Peyer's patch (tissue), 4 donors: Measurements from ENCODE around the gene OR5T1. TPM values are rescaled to one million over a fixed set of nuclear protein-coding genes. Genes with fewer than 3 reads are reported as not detected.

Experiments used
- DNase-seq, 3 donors: peaks; one replicate each; pipeline ENCODE4 v3.0.0-alpha.2; 2017 to 2019
- H3K27ac ChIP-seq, 4 donors: fragments of 200-600 bp; sonication (generic); one replicate each; pipeline ENCODE4 v1.5.1; 2016 to 2019
- H3K27me3 ChIP-seq, 2 donors: fragments of 200-600 bp; sonication (generic); one replicate each; pipeline ENCODE4 v1.5.1; 2019
- H3K36me3 ChIP-seq, 3 donors: fragments of 200-600 bp; sonication (generic); one replicate each; pipeline ENCODE4 v1.5.1; 2016 to 2019
- H3K4me1 ChIP-seq, 4 donors: fragments of 200-600 bp; sonication (generic); one replicate each; pipeline ENCODE4 v1.5.1; 2016 to 2019
- H3K4me3 ChIP-seq, 4 donors: fragments of 200-600 bp; sonication (generic); 1 replicate in 3 of 4; 2 replicates in 1 of 4; pipeline ENCODE4 v1.5.1; 2016 to 2019; ENCODE audit warnings: mild to moderate bottlenecking in 1 of 4
- H3K9me3 ChIP-seq, 4 donors: fragments of 200-600 bp; sonication (generic); one replicate each; pipeline ENCODE4 v1.5.1; 2016 to 2019; ENCODE audit warnings: mild to moderate bottlenecking in 1 of 4
- CTCF ChIP-seq, 6 experiments: fragments of 450-650 bp in 4 of 6; fragments of 200-600 bp in 2 of 6; sonication (generic) in 1 of 6; IDR thresholded peaks; one replicate each; pipeline ENCODE4 v1.5.1; 2017 to 2019; ENCODE audit warnings: antibody characterized with exemption in 6 of 6, mild to moderate bottlenecking in 3 of 6, moderate library complexity in 1 of 6
- POLR2A ChIP-seq, 2 donors: fragments of 450-650 bp; IDR thresholded peaks; one replicate each; pipeline ENCODE4 v1.5.1; 2017; ENCODE audit warnings: antibody characterized with exemption in 2 of 2, mild to moderate bottlenecking in 2 of 2, moderate library complexity in 2 of 2
- total RNA-seq, 4 donors: library from RNA; depleted of rRNA; stranded (reverse); fragments of >200 nt; gene quantifications; one replicate each; pipeline ENCODE4 v1.1.0, GENCODE V29; 2016

Gene OR5T1
- total RNA-seq, 4 donors from 2014 or later, result not detected

GRCh38 chr11:56296898-56297297 lies 22.9 kb downstream of the OR5T1 start:
- DNase-seq, result no peak
- Histone ChIP-seq H3K36me3 (no peaks in the 10 kb centered on the region), H3K27ac (no peak overlapping the region), H3K9me3 (no peaks in the 10 kb centered on the region), H3K27me3 (no peaks in the 10 kb centered on the region), H3K4me1 (no peaks in the 10 kb centered on the region), H3K4me3 (no peak overlapping the region)
- TF ChIP-seq CTCF (IDR thresholded peaks at IDR 0.05) (no peak), POLR2A (IDR thresholded peaks at IDR 0.05) (no peak)

- no peak overlapping the region for H3K27ac ChIP-seq
- no peaks in the 10 kb centered on the region for H3K4me1 ChIP-seq
- no peak overlapping the region for H3K4me3 ChIP-seq
- H3K9me3 ChIP-seq, result no peaks in the 10 kb centered on the region
- H3K27me3 ChIP-seq, result no peaks in the 10 kb centered on the region
- no peaks in the 10 kb centered on the region for H3K36me3 ChIP-seq
- DNase-seq, result no peak
- TF ChIP-seq CTCF (IDR thresholded peaks at IDR 0.05) (no peak), POLR2A (IDR thresholded peaks at IDR 0.05) (no peak)
These were observed 33.9 kb downstream of the OR5T1 start for GRCh38 chr11:56307836-56308235.

GRCh38 chr11:56314844-56315243 lies 40.9 kb downstream of the OR5T1 start, which contains the start of gene OR8K3:
Gene OR8K3, plus strand, starts transcription at chr11:56315144. Its CDS starts 3,163 bp downstream, at chr11:56318307.
- H3K9me3 ChIP-seq, result no peaks in the 10 kb centered on the region
- no peaks in the 10 kb centered on the region for H3K27me3 ChIP-seq
- no peak for DNase-seq
- no peaks in the 10 kb centered on the region for H3K36me3 ChIP-seq
- no peak within 1 kb of the TSS for H3K27ac ChIP-seq
- H3K4me3 ChIP-seq, result no peak within 1 kb of the TSS
- H3K4me1 ChIP-seq, result no peaks in the 10 kb centered on the region
- TF ChIP-seq CTCF (IDR thresholded peaks at IDR 0.05) (no peak), POLR2A (IDR thresholded peaks at IDR 0.05) (no peak)

Other genes with a start within 250 kb of the OR5T1 start
- gene OR5AS1, start 246.5 kb upstream of the OR5T1 start, total RNA-seq, result not detected
- gene OR8I2, start 180.8 kb upstream of the OR5T1 start, total RNA-seq, result not detected
- gene OR8H2, start 170.5 kb upstream of the OR5T1 start, total RNA-seq, result not detected
- gene OR8H3, start 151.8 kb upstream of the OR5T1 start, total RNA-seq, result not detected
- not detected for gene OR8J3, start 134.0 kb upstream of the OR5T1 start, total RNA-seq
- not detected for gene OR8K5, start 113.8 kb upstream of the OR5T1 start, total RNA-seq
- not detected for gene OR5J2, start 97.5 kb upstream of the OR5T1 start, total RNA-seq
- gene OR5T2, start 39.9 kb upstream of the OR5T1 start, total RNA-seq, result not detected
- gene OR5T3, start 21.9 kb upstream of the OR5T1 start, total RNA-seq, result not detected
- not detected for gene OR8H1, start 18.1 kb downstream of the OR5T1 start, total RNA-seq
- gene OR8K3, start 41.0 kb downstream of the OR5T1 start, total RNA-seq, result not detected
- gene OR8K1, start 71.9 kb downstream of the OR5T1 start, total RNA-seq, result not detected
- not detected for gene OR8J1, start 80.1 kb downstream of the OR5T1 start, total RNA-seq
- gene OR8U1, start 101.5 kb downstream of the OR5T1 start, total RNA-seq, result not detected
- not detected for gene OR5AL1, start 138.5 kb downstream of the OR5T1 start, total RNA-seq
- not detected for gene OR5M3, start 199.2 kb downstream of the OR5T1 start, total RNA-seq
- gene OR5M8, start 217.2 kb downstream of the OR5T1 start, total RNA-seq, result not detected